Cardiac muscle cell (in vitro differentiated cells and primary cell): ENCODE data around the gene EPHB2. TPM values are rescaled to one million over a fixed set of nuclear protein-coding genes. Genes with fewer than 3 reads are reported as not detected.

Experiments
- DNase-seq, 2 donors: peaks; one replicate each; pipeline versions ENCODE4 v3.0.0 to v3.0.0-alpha.2; 2010 to 2017; ENCODE audit warnings: low read depth in 1 of 2, low spot score in 1 of 2
- H3K27ac ChIP-seq: fragments of 200-600 bp; sonication (generic); 2 replicates; pipeline ENCODE4 v1.5.1; 2016
- H3K27me3 ChIP-seq: fragments of 200-600 bp; sonication (generic); 2 replicates; pipeline ENCODE4 v1.6.0; 2016; ENCODE audit warnings: control low read depth
- H3K36me3 ChIP-seq: fragments of 200-600 bp; sonication (generic); 2 replicates; pipeline ENCODE4 v1.5.1; 2016; ENCODE audit warnings: control low read depth
- H3K4me1 ChIP-seq: fragments of 200-600 bp; sonication (generic); 2 replicates; pipeline ENCODE4 v1.8.1; 2017; ENCODE audit warnings: low read depth, mild to moderate bottlenecking, mixed run types
- H3K4me3 ChIP-seq: fragments of 200-600 bp; sonication (generic); 2 replicates; pipeline ENCODE4 v1.5.1; 2016; ENCODE audit warnings: mild to moderate bottlenecking
- H3K9me3 ChIP-seq: fragments of 200-600 bp; sonication (generic); 2 replicates; pipeline ENCODE4 v1.5.1; 2017; ENCODE audit warnings: low read depth, mild to moderate bottlenecking, control low read depth
- CTCF ChIP-seq: IDR thresholded peaks from 2 replicates; pipeline ENCODE4 v1.5.1; 2012; ENCODE audit warnings: low read depth, mild to moderate bottlenecking, low read length
- polyA plus RNA-seq: library from polyadenylated mRNA; unstranded; fragments of >200 nt; fragmentation: Nextera tagmentation; extraction: Ambion mirVana; gene quantifications from 2 replicates; pipeline ENCODE4 v1.2.1, GENCODE V29; 2016
- total RNA-seq: library from RNA; depleted of rRNA; stranded (reverse); fragments of >200 nt; gene quantifications from 2 replicates; pipeline ENCODE4 v1.2.3, GENCODE V29; 2016

The EPHB2 gene
- total and polyA plus RNA-seq, 2 experiments from 2014 or later = 38.8 to 96.3 TPM

DNA sequence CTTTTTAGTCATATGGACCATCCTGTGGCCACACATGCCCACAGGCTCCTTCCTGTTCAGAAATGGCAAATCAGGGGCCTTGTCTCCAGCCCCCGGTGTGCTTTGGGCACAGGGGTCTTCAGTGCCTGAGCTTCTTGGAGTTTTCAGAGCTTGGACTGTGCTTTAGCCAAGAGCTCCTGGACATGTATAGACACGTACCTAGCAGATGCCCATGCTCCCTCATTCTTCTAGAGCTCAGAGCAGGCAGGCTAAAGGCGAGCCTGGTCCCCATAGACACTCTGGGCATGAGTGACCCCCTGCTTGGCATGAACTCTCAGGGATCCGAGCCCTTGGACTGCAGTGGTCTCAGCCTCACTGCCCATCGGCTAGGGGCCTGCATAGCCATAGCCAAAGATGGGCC, 106.8 kb downstream of the EPHB2 start:
- Histone ChIP-seq H3K36me3 (no peaks in the 10 kb centered on the region), H3K4me3 (no peak overlapping the region), H3K9me3 (no peaks in the 10 kb centered on the region), H3K27ac (no peak overlapping the region), H3K4me1 (peaks cover 16% of the 10 kb centered on the region), H3K27me3 (no peaks in the 10 kb centered on the region)
- no peak for TF ChIP-seq CTCF
- no peak for DNase-seq

DNA sequence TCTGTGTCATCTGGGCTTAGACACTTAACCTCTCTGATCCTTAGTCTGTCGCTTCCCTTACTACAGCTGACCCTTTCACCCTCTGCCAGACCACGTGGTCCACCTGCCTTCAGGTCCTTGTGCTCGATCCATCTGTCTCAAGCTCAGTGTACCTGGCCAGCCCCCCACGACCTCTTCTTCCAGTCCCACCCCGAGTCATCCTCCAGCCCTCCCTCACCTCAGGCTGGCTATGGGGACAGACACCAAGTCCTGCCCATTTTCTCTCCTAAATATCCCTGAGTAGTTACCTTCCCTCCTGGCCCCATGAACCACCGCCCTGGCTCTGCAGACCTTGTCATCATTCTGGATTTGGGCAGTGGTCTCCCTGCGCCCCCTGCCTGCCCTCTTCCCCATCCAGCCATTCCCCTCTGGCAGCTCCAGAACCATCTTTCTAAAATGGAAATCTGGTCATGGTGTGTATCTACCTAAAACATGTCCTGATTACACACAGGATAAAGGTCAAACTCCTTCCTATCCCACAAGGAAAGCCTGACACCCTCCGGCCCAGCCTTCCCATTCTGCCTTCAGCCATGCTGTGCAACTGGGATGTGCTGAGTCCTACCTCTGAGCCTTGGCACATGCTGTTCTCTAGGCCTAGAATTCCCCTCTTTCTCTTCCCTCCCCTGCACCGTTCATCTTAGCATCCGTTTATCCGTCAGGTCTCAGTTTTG, 107.6 kb downstream of the EPHB2 start:
- no peak for DNase-seq
- no peaks in the 10 kb centered on the region for H3K9me3 ChIP-seq
- no peaks in the 10 kb centered on the region for H3K36me3 ChIP-seq
- peaks cover 16% of the 10 kb centered on the region for H3K4me1 ChIP-seq
- no peak overlapping the region for H3K4me3 ChIP-seq
- no peaks in the 10 kb centered on the region for H3K27me3 ChIP-seq
- TF ChIP-seq CTCF = no peak
- H3K27ac ChIP-seq = no peak overlapping the region

GRCh38 chr1:22819361-22819760, 108.7 kb downstream of the EPHB2 start:
- peaks cover 16% of the 10 kb centered on the region for H3K4me1 ChIP-seq
- no peak overlapping the region for H3K4me3 ChIP-seq
- no peak for DNase-seq
- H3K36me3 ChIP-seq = no peaks in the 10 kb centered on the region
- H3K9me3 ChIP-seq = no peaks in the 10 kb centered on the region
- no peaks in the 10 kb centered on the region for H3K27me3 ChIP-seq
- no peak overlapping the region for H3K27ac ChIP-seq
- no peak for TF ChIP-seq CTCF

DNA sequence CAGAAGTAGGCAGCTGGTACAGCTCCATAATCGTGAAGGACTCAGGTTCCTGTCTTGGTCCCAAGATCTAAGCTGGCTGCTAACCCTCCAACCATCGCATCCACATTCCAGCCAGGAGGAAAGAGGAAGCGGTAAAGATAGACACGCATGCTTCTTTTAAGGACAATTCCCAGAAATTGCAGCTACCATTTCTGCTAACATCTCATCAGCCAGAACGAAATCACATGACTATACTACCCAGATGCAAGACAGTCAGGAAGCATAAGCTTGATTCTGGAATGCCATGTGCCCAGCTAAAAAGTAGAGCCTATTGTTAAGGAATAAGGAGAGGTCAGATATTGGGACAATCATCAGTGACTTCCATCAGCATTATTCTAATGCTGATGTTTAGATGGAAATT, 110.4 kb downstream of the EPHB2 start:
- Histone ChIP-seq H3K4me3 (no peak overlapping the region), H3K4me1 (peaks cover 20% of the 10 kb centered on the region), H3K9me3 (no peaks in the 10 kb centered on the region), H3K36me3 (no peaks in the 10 kb centered on the region), H3K27me3 (no peaks in the 10 kb centered on the region), H3K27ac (no peak overlapping the region)
- DNase-seq = peak in 1 of 2 donors; percentile 71
- no peak for TF ChIP-seq CTCF

- peaks cover 30% of the 10 kb centered on the region for H3K4me1 ChIP-seq
Observed at GRCh38 chr1:22822371-22822770, 111.7 kb downstream of the EPHB2 start.

More at GRCh38 chr1:22822371-22822770, 111.7 kb downstream of the EPHB2 start:
- Histone ChIP-seq H3K36me3 (no peaks in the 10 kb centered on the region), H3K27ac (no peak overlapping the region), H3K9me3 (no peaks in the 10 kb centered on the region), H3K4me3 (no peak overlapping the region), H3K27me3 (no peaks in the 10 kb centered on the region)
- DNase-seq = no peak
- TF ChIP-seq CTCF = no peak
